Measurements from ENCODE around the gene PALLD.
A peak's percentile ranks its signal among the peaks of the same experiment; 100 is the strongest.

Gene PALLD

GRCh38 chr4:168560184-168561180 is 63.6 kb downstream of the PALLD start:
- no peak for DNase-seq (ENCODE audit: low read depth)

GRCh38 chr4:168562041-168562571 is 65.3 kb downstream of the PALLD start:
- no peak for DNase-seq (ENCODE audit: low read depth)

- no peak for DNase-seq (ENCODE audit: low read depth)
These were observed 67.2 kb downstream of the PALLD start for GRCh38 chr4:168564023-168564422.

GRCh38 chr4:168565130-168565529 is 68.3 kb downstream of the PALLD start:
- no peak for DNase-seq (ENCODE audit: low read depth)

- no peak for DNase-seq (ENCODE audit: low read depth)
These were observed 69.9 kb downstream of the PALLD start for GRCh38 chr4:168566726-168567125.

GRCh38 chr4:168569066-168569930 is 72.4 kb downstream of the PALLD start:
- DNase-seq (ENCODE audit: low read depth) = no peak

- no peak for DNase-seq (ENCODE audit: low read depth)
These were observed 73.1 kb downstream of the PALLD start for GRCh38 chr4:168569931-168570276.

- no peak for DNase-seq (ENCODE audit: low read depth)
These were observed 73.6 kb downstream of the PALLD start for GRCh38 chr4:168570466-168570865.

- DNase-seq (ENCODE audit: low read depth) = no peak
These were observed 75.2 kb downstream of the PALLD start for GRCh38 chr4:168572002-168572401.

GRCh38 chr4:168573870-168574269 is 77.0 kb downstream of the PALLD start:
- no peak for DNase-seq (ENCODE audit: low read depth)

GRCh38 chr4:168574581-168575295 is 77.9 kb downstream of the PALLD start:
- no peak for DNase-seq (ENCODE audit: low read depth)

GRCh38 chr4:168575473-168575872 is 78.6 kb downstream of the PALLD start:
- DNase-seq (ENCODE audit: low read depth) = no peak

- DNase-seq (ENCODE audit: low read depth) = no peak
These were observed 80.8 kb downstream of the PALLD start for GRCh38 chr4:168577624-168578023.

- no peak for DNase-seq (ENCODE audit: low read depth)
These were observed 83.4 kb downstream of the PALLD start for GRCh38 chr4:168580228-168580627.

GRCh38 chr4:168584321-168584771 is 87.5 kb downstream of the PALLD start:
- DNase-seq (ENCODE audit: low read depth) = no peak

GRCh38 chr4:168585168-168586091 is 88.6 kb downstream of the PALLD start:
- DNase-seq (ENCODE audit: low read depth) = no peak

- DNase-seq (ENCODE audit: low read depth) = no peak
These were observed 90.1 kb downstream of the PALLD start for GRCh38 chr4:168586926-168587325.

- peak; percentile 85 for DNase-seq (ENCODE audit: low read depth)
These were observed 90.7 kb downstream of the PALLD start for GRCh38 chr4:168587411-168588125.

- DNase-seq (ENCODE audit: low read depth) = peak; percentile 56
These were observed 92.2 kb downstream of the PALLD start for GRCh38 chr4:168588916-168589531.

GRCh38 chr4:168592676-168593075 is 95.8 kb downstream of the PALLD start:
- DNase-seq (ENCODE audit: low read depth) = no peak
